Liver (tissue), 9 donors: Measurements from ENCODE around the gene MEP1B. TPM values are rescaled to one million over a fixed set of nuclear protein-coding genes. Genes with fewer than 3 reads are reported as not detected.

Source experiments
- DNase-seq: peaks from one replicate; pipeline ENCODE4 v3.0.0-alpha.2; 2017; ENCODE audit warnings: low spot score
- H3K27ac ChIP-seq, 2 donors: one replicate each; pipeline ENCODE4 v1.7.0; 2013; ENCODE audit warnings: inconsistent platforms in 2 of 2, low read length in 2 of 2, control low read depth in 1 of 2, low read depth in 1 of 2, mild to moderate bottlenecking in 1 of 2
- H3K27me3 ChIP-seq, 4 donors: one replicate each; pipeline versions ENCODE4 v1.6.1 to v1.7.0; 2013; ENCODE audit warnings: low read length in 3 of 4, inconsistent platforms in 1 of 4, mild to moderate bottlenecking in 1 of 4, moderate library complexity in 1 of 4; ENCODE audit not compliant: control insufficient read depth in 4 of 4, insufficient read depth in 4 of 4
- H3K36me3 ChIP-seq, 4 donors: one replicate each; pipeline versions ENCODE4 v1.6.1 to v1.7.0; 2013; ENCODE audit warnings: low read length in 3 of 4, mild to moderate bottlenecking in 3 of 4, low read depth in 1 of 4, moderate library complexity in 1 of 4; ENCODE audit not compliant: control insufficient read depth in 4 of 4, insufficient read depth in 3 of 4
- H3K4me1 ChIP-seq, 4 donors: one replicate each; pipeline versions ENCODE4 v1.6.1 to v1.7.0; 2013; ENCODE audit warnings: low read length in 3 of 4, mild to moderate bottlenecking in 3 of 4, moderate library complexity in 1 of 4; ENCODE audit not compliant: control insufficient read depth in 4 of 4, insufficient read depth in 4 of 4
- H3K4me3 ChIP-seq, 3 donors: one replicate each; pipeline versions ENCODE4 v1.6.1 to v1.7.0; 2013; ENCODE audit warnings: low read length in 3 of 3, control low read depth in 1 of 3, low read depth in 1 of 3, mild to moderate bottlenecking in 1 of 3
- H3K9ac ChIP-seq, 2 donors: one replicate each; pipeline ENCODE4 v1.7.0; 2013; ENCODE audit warnings: low read length in 2 of 2, mild to moderate bottlenecking in 2 of 2, moderate library complexity in 2 of 2, control low read depth in 1 of 2, low read depth in 1 of 2
- H3K9me3 ChIP-seq, 4 donors: one replicate each; pipeline versions ENCODE4 v1.6.1 to v1.7.0; 2013; ENCODE audit warnings: low read length in 3 of 4; ENCODE audit not compliant: control insufficient read depth in 4 of 4
- ATF3 ChIP-seq: IDR thresholded peaks from 2 replicates; pipeline ENCODE4 v1.6.1; 2016; ENCODE audit warnings: antibody characterized with exemption
- CTCF ChIP-seq: fragments of 150-350 bp; IDR thresholded peaks from 2 replicates; pipeline ENCODE4 v1.5.1; 2017; ENCODE audit warnings: improper control_type of control experiment, low read depth, low read length; ENCODE audit not compliant: missing input control
- EGR1 ChIP-seq, 2 donors: IDR thresholded peaks; 2 replicates each; pipeline ENCODE4 v1.6.1; 2016 to 2018; ENCODE audit warnings: antibody characterized with exemption in 2 of 2, low read depth in 2 of 2
- FOXA1 ChIP-seq: IDR thresholded peaks from 2 replicates; pipeline ENCODE4 v1.6.1; 2016; ENCODE audit warnings: antibody characterized with exemption
- FOXA2 ChIP-seq: IDR thresholded peaks from 2 replicates; pipeline ENCODE4 v1.6.1; 2016; ENCODE audit warnings: antibody characterized with exemption
- GABPA ChIP-seq, 2 donors: IDR thresholded peaks in 1 of 2; conservative IDR thresholded peaks in 1 of 2; 2 replicates each; pipeline ENCODE4 v1.6.1; 2016; ENCODE audit warnings: antibody characterized with exemption in 2 of 2, mild to moderate bottlenecking in 1 of 2, moderate library complexity in 1 of 2
- HNF4A ChIP-seq, 2 donors: conservative IDR thresholded peaks; 2 replicates each; pipeline ENCODE4 v1.6.1; 2016; ENCODE audit warnings: antibody characterized with exemption in 2 of 2, mild to moderate bottlenecking in 2 of 2
- HNF4G ChIP-seq: IDR thresholded peaks from 2 replicates; pipeline ENCODE4 v1.6.1; 2016; ENCODE audit warnings: antibody characterized with exemption
- JUND ChIP-seq, 2 donors: IDR thresholded peaks; 2 replicates each; pipeline ENCODE4 v1.6.1; 2016; ENCODE audit warnings: antibody characterized with exemption in 2 of 2
- MAX ChIP-seq: IDR thresholded peaks from 2 replicates; pipeline ENCODE4 v1.6.1; 2016; ENCODE audit warnings: antibody characterized with exemption
- NR2F2 ChIP-seq: IDR thresholded peaks from 2 replicates; pipeline ENCODE4 v1.6.1; 2016; ENCODE audit warnings: antibody characterized with exemption
- RAD21 ChIP-seq, 2 donors: IDR thresholded peaks; 2 replicates each; pipeline ENCODE4 v1.6.1; 2016; ENCODE audit warnings: antibody characterized with exemption in 2 of 2, mild to moderate bottlenecking in 2 of 2
- REST ChIP-seq: IDR thresholded peaks from 2 replicates; pipeline ENCODE4 v1.6.1; 2016; ENCODE audit warnings: antibody characterized with exemption, mild to moderate bottlenecking
- RXRA ChIP-seq, 2 donors: IDR thresholded peaks; 2 replicates each; pipeline ENCODE4 v1.6.1; 2017 to 2018; ENCODE audit warnings: antibody characterized with exemption in 2 of 2, mild to moderate bottlenecking in 1 of 2
- SP1 ChIP-seq: IDR thresholded peaks from 2 replicates; pipeline ENCODE4 v1.6.1; 2018; ENCODE audit warnings: antibody characterized with exemption, mild to moderate bottlenecking
- TAF1 ChIP-seq: conservative IDR thresholded peaks from 2 replicates; pipeline ENCODE4 v1.6.1; 2016; ENCODE audit warnings: antibody characterized with exemption, mild to moderate bottlenecking
- YY1 ChIP-seq: IDR thresholded peaks from 2 replicates; pipeline ENCODE4 v1.6.1; 2016; ENCODE audit warnings: antibody characterized with exemption, mild to moderate bottlenecking
- ZBTB33 ChIP-seq: IDR thresholded peaks from 2 replicates; pipeline ENCODE4 v1.6.1; 2016; ENCODE audit warnings: antibody characterized with exemption
- whole genome bisulfite sequencing: extraction: QIAGEN DNeasy Blood & Tissue Kit; methylation state at CpG from one replicate; pipeline ENCODE4 v1.1.7; 2013; 5-methylcytosine and 5-hydroxymethylcytosine counted together
- polyA plus RNA-seq, 2 donors: library from polyadenylated mRNA; stranded (reverse) in 1 of 2; unstranded in 1 of 2; fragments of 200-250 nt in 1 of 2; fragments of >200 nt in 1 of 2; fragmentation: Nextera tagmentation in 1 of 2; extraction: Ambion mirVana in 1 of 2; gene quantifications; one replicate each; pipeline versions ENCODE4 v1.2.1 to v1.2.3, GENCODE V29; 2013 to 2015
- total RNA-seq, 2 donors: library from RNA; depleted of rRNA; stranded (reverse); fragments of >200 nt; gene quantifications; one replicate each; pipeline ENCODE4 v1.2.3, GENCODE V29; 2014
- donor health status: healthy.
- donor health status: healthy.
- donor health status: healthy.
- donor health status: healthy.
- donor health status: healthy.

Gene MEP1B
- total and polyA plus RNA-seq, 4 donors = 0.08 to 0.11 (median 0.09) TPM; not detected in 1

GRCh38 chr18:32258148-32258547, 68.3 kb downstream of the MEP1B start:
- TF ChIP-seq ZBTB33 (no peak), HNF4A (conservative IDR thresholded peaks at IDR 0.05) (peak; percentile 89 to 93), SP1 (peak; percentile 59), EGR1 (IDR thresholded peaks at IDR 0.05; ENCODE audit: low read depth in 2 of 2) (no peak), FOXA1 (peak; percentile 16), TAF1 (no peak), FOXA2 (peak; percentile 36), RXRA (IDR thresholded peaks at IDR 0.05) (peak; percentile 35 to 53), CTCF (no peak), JUND (IDR thresholded peaks at IDR 0.05) (peak in 1 of 2 donors; percentile 57), GABPA (IDR thresholded peaks at IDR 0.05 in 1 of 2, conservative IDR thresholded peaks at IDR 0.05 in 1 of 2) (no peak), REST (no peak), YY1 (no peak), MAX (no peak), NR2F2 (no peak), ATF3 (no peak), RAD21 (IDR thresholded peaks at IDR 0.05) (peak; percentile 50 to 66), HNF4G (peak; percentile 75)
- Histone ChIP-seq H3K27ac (peak overlapping the region in 1 of 2 donors; percentile 18), H3K4me3 (no peak overlapping the region), H3K9me3 (no peaks in the 10 kb centered on the region), H3K27me3 (no peaks in the 10 kb centered on the region), H3K9ac (no peak overlapping the region), H3K36me3 (no peaks in the 10 kb centered on the region), H3K4me1 (peaks cover 0 to 14% (median 9%) of the 10 kb centered on the region in 4 donors)
- 37% methylated on average over 2 of the region's 2 CpGs for WGBS
- no peak for DNase-seq
